WTC11 (cell line): Measurements from ENCODE around the gene CLOCK. TPM values are rescaled to one million over a fixed set of nuclear protein-coding genes. Genes with fewer than 3 reads are reported as not detected.
A peak's percentile ranks its signal among the peaks of the same experiment; 100 is the strongest.

Source experiments
- ATAC-seq: fragments of 200-7000 bp; cut with Tn5 transposase; 2 replicates; pipeline ENCODE4 v1.10.0; 2021; ENCODE audit warnings: mild to moderate bottlenecking, moderate library complexity
- CTCF ChIA-PET: fragments of 300-600 bp; sonication (Branson Sonifier 250); formaldehyde crosslinking; loops from one replicate; lab custom pipeline; 2021; ENCODE audit warnings: antibody characterized with exemption; lab: Charles Lee
- POLR2A ChIA-PET: fragments of 350-600 bp; sonication (Branson Sonifier 250); formaldehyde crosslinking; loops from one replicate; lab custom pipeline; 2021; ENCODE audit warnings: antibody characterized with exemption; lab: Charles Lee
- DNase-seq: peaks from one replicate; pipeline ENCODE4 v3.0.0; 2021; ENCODE audit warnings: low spot score
- H3K27ac Mint-ChIP-seq: 2 replicates; pipeline ENCODE4 v1.8.0; 2021; ENCODE audit warnings: mixed read lengths
- H3K27me3 Mint-ChIP-seq: 2 replicates; pipeline ENCODE4 v1.8.0; 2021; ENCODE audit warnings: low read depth, mild to moderate bottlenecking, moderate library complexity, mixed read lengths
- H3K36me3 Mint-ChIP-seq: 2 replicates; pipeline ENCODE4 v1.8.0; 2021; ENCODE audit warnings: mixed read lengths
- H3K4me1 Mint-ChIP-seq: 2 replicates; pipeline ENCODE4 v1.8.0; 2022; ENCODE audit warnings: mixed read lengths
- H3K4me3 Mint-ChIP-seq: 2 replicates; pipeline ENCODE4 v1.8.0; 2021; ENCODE audit warnings: mild to moderate bottlenecking, moderate library complexity, mixed read lengths
- H3K9me3 Mint-ChIP-seq: 2 replicates; pipeline ENCODE4 v1.8.0; 2021; ENCODE audit warnings: mixed read lengths
- AR ChIP-seq: fragments of 250-450 bp; sonication (Bioruptor Pico); IDR thresholded peaks from 2 replicates; pipeline ENCODE4 v1.9.0; 2021; ENCODE audit warnings: mild to moderate bottlenecking
- ATF1 ChIP-seq: sonication (generic); formaldehyde crosslinking; IDR thresholded peaks from 2 replicates; pipeline ENCODE4 v1.8.1; 2023; ENCODE audit warnings: mild to moderate bottlenecking, moderate library complexity, missing genetic modification reagents
- ATF2 ChIP-seq: sonication (generic); formaldehyde crosslinking; IDR thresholded peaks from 2 replicates; pipeline ENCODE4 v1.8.1; 2022; ENCODE audit warnings: low read depth, missing genetic modification reagents, borderline replicate concordance
- E2F4 ChIP-seq: sonication (generic); formaldehyde crosslinking; IDR thresholded peaks from 2 replicates; pipeline ENCODE4 v1.8.1; 2022; ENCODE audit warnings: low read depth, mild to moderate bottlenecking, moderate library complexity, missing genetic modification reagents, borderline replicate concordance
- EMX1 ChIP-seq: fragments of 250-450 bp; sonication (Bioruptor Pico); IDR thresholded peaks from 2 replicates; pipeline ENCODE4 v1.8.0; 2021; ENCODE audit warnings: mild to moderate bottlenecking
- ESRRA ChIP-seq: sonication (generic); formaldehyde crosslinking; IDR thresholded peaks from 2 replicates; pipeline ENCODE4 v1.8.1; 2022; ENCODE audit warnings: mild to moderate bottlenecking, missing genetic modification reagents, borderline replicate concordance
- FOXK1 ChIP-seq: sonication (generic); formaldehyde crosslinking; IDR thresholded peaks from 2 replicates; pipeline ENCODE4 v1.8.0; 2022; ENCODE audit warnings: mild to moderate bottlenecking, moderate library complexity, missing genetic modification reagents
- FOXP1 ChIP-seq: sonication (generic); formaldehyde crosslinking; IDR thresholded peaks from 2 replicates; pipeline ENCODE4 v1.8.0; 2022; ENCODE audit warnings: missing genetic modification reagents, mild to moderate bottlenecking, moderate library complexity, borderline replicate concordance
- FOXP4 ChIP-seq: sonication (generic); formaldehyde crosslinking; IDR thresholded peaks from 2 replicates; pipeline ENCODE4 v1.8.0; 2022; ENCODE audit warnings: mild to moderate bottlenecking, missing genetic modification reagents
- GABPB1 ChIP-seq: sonication (generic); formaldehyde crosslinking; IDR thresholded peaks from 2 replicates; pipeline ENCODE4 v1.8.1; 2023; ENCODE audit warnings: mild to moderate bottlenecking, missing genetic modification reagents
- HMGXB4 ChIP-seq: sonication (generic); formaldehyde crosslinking; IDR thresholded peaks from 2 replicates; pipeline ENCODE4 v1.8.1; 2023; ENCODE audit warnings: mild to moderate bottlenecking, moderate library complexity, missing genetic modification reagents
- KAT7 ChIP-seq: sonication (generic); formaldehyde crosslinking; IDR thresholded peaks from 2 replicates; pipeline ENCODE4 v1.8.1; 2023; ENCODE audit warnings: missing genetic modification reagents, mild to moderate bottlenecking, borderline replicate concordance
- MLX ChIP-seq: sonication (generic); formaldehyde crosslinking; IDR thresholded peaks from 2 replicates; pipeline ENCODE4 v1.8.1; 2023; ENCODE audit warnings: mild to moderate bottlenecking, missing genetic modification reagents, moderate library complexity
- MYBL2 ChIP-seq: sonication (generic); formaldehyde crosslinking; IDR thresholded peaks from 2 replicates; pipeline ENCODE4 v1.8.1; 2023; ENCODE audit warnings: mild to moderate bottlenecking, moderate library complexity, missing genetic modification reagents
- NR3C1 ChIP-seq: sonication (generic); formaldehyde crosslinking; conservative IDR thresholded peaks from 2 replicates; pipeline ENCODE4 v1.8.1; 2023; ENCODE audit warnings: low read depth, mild to moderate bottlenecking, missing genetic modification reagents
- PREB ChIP-seq: sonication (generic); formaldehyde crosslinking; IDR thresholded peaks from 2 replicates; pipeline ENCODE4 v1.8.1; 2022; ENCODE audit warnings: mild to moderate bottlenecking, missing genetic modification reagents, moderate library complexity, borderline replicate concordance
- RELA ChIP-seq: sonication (generic); formaldehyde crosslinking; IDR thresholded peaks from 2 replicates; pipeline ENCODE4 v1.8.1; 2022; ENCODE audit warnings: missing genetic modification reagents, mild to moderate bottlenecking, borderline replicate concordance
- RORB ChIP-seq: fragments of 250-450 bp; sonication (Bioruptor Pico); IDR thresholded peaks from 2 replicates; pipeline ENCODE4 v1.9.0; 2021; ENCODE audit warnings: mild to moderate bottlenecking
- SMAD4 ChIP-seq: sonication (generic); formaldehyde crosslinking; IDR thresholded peaks from 2 replicates; pipeline ENCODE4 v1.8.0; 2022; ENCODE audit warnings: mild to moderate bottlenecking, missing genetic modification reagents
- USF2 ChIP-seq: sonication (generic); formaldehyde crosslinking; IDR thresholded peaks from 2 replicates; pipeline ENCODE4 v1.8.1; 2023; ENCODE audit warnings: mild to moderate bottlenecking, missing genetic modification reagents, moderate library complexity
- ZNF263 ChIP-seq: sonication (generic); formaldehyde crosslinking; IDR thresholded peaks from 2 replicates; pipeline ENCODE4 v1.8.1; 2022; ENCODE audit warnings: low read depth, mild to moderate bottlenecking, moderate library complexity, missing genetic modification reagents
- total RNA-seq: library from RNA; stranded (reverse); gene quantifications from 3 replicates; pipeline ENCODE4 v1.2.3, GENCODE V29; 2021

The CLOCK gene
- total RNA-seq, 1 experiment from 2014 or later, result 18.6 TPM

- ChIA-PET CTCF (interaction anchor here (0.6 to 1.6 kb wide), 19 partner anchors 10 to 403 kb away, joined by 3 to 9 read pairs (median 4); partner anchors contain the start of genes EXOC1L and NMU), POLR2A (interaction anchor here (0.5 to 1.5 kb wide), 3 partner anchors 10 to 89 kb away, joined by 3 to 6 read pairs (median 5); no protein-coding TSS in a partner anchor)
- peak; percentile 68 for DNase-seq
- no peaks in the 10 kb centered on the region for H3K27me3 Mint-ChIP-seq
- H3K9me3 Mint-ChIP-seq, result no peaks in the 10 kb centered on the region
- no peaks in the 10 kb centered on the region for H3K36me3 Mint-ChIP-seq
- ATAC-seq, result peak; percentile 29
- peak overlapping the region; percentile 90 for H3K4me3 Mint-ChIP-seq
- peak overlapping the region; percentile 83 for H3K27ac Mint-ChIP-seq
- peaks cover 64% of the 10 kb centered on the region for H3K4me1 Mint-ChIP-seq
- TF ChIP-seq MLX (CRISPR knock-in tag), result no peak
- TF ChIP-seq RELA (CRISPR knock-in tag), result no peak
- 0 out of 2 replicates have a peak, but pooled peaks have one; percentile 46 for TF ChIP-seq GABPB1 (CRISPR knock-in tag)
- no peak for TF ChIP-seq USF2 (CRISPR knock-in tag)
- no peak for TF ChIP-seq FOXK1 (CRISPR knock-in tag)
- no peak for TF ChIP-seq NR3C1 (CRISPR knock-in tag)
- no peak for TF ChIP-seq FOXP4
- TF ChIP-seq ESRRA (CRISPR knock-in tag), result peak; percentile 36; the same call in 1 of the 2 replicates
- TF ChIP-seq FOXP1 (CRISPR knock-in tag), result peak; percentile 50; the same call in 1 of the 2 replicates
- TF ChIP-seq SMAD4 (CRISPR knock-in tag), result peak; percentile 51; the same call in 1 of the 2 replicates
- no peak for TF ChIP-seq MYBL2 (CRISPR knock-in tag)
- TF ChIP-seq EMX1 (CRISPR knock-in tag), result no peak
- TF ChIP-seq E2F4 (CRISPR knock-in tag), result no peak
- TF ChIP-seq ATF2, result no peak
- 0 out of 2 replicates have a peak, but pooled peaks have one; percentile 37 for TF ChIP-seq PREB (CRISPR knock-in tag)
- no peak for TF ChIP-seq ZNF263 (CRISPR knock-in tag)
- TF ChIP-seq HMGXB4, result peak; percentile 53; the same call in 1 of the 2 replicates
- TF ChIP-seq RORB (CRISPR knock-in tag), result no peak
- TF ChIP-seq KAT7, result peak; percentile 89; the same call in 1 of the 2 replicates
- TF ChIP-seq ATF1 (CRISPR knock-in tag), result no peak
- TF ChIP-seq AR (CRISPR knock-in tag), result no peak
Observed at GRCh38 chr4:55545641-55546505, 836 bp downstream of the CLOCK start.
